IMR-90 (cell line): ENCODE data around the gene TRIP4. TPM values are rescaled to one million over a fixed set of nuclear protein-coding genes. Genes with fewer than 3 reads are reported as not detected.

Experiments
- ATAC-seq: fragments of 200-7000 bp; cut with Tn5 transposase; 2 replicates; pipeline ENCODE4 v1.9.1; 2020; ENCODE audit warnings: low read depth, mild to moderate bottlenecking, moderate library complexity
- BruUV-seq: library from RNA; stranded (reverse); fragments of 400-500 nt; replicated peaks from 2 replicates; lab custom pipeline; 2021; lab: Mats Ljungman, UMichigan
- CTCF ChIA-PET: fragments of 300-600 bp; formaldehyde crosslinking; extraction: SDS; loops from one replicate; lab custom pipeline; 2021; ENCODE audit warnings: antibody characterized with exemption; lab: Yijun Ruan, JAX
- POLR2A ChIA-PET: fragments of 300-600 bp; sonication (Branson Sonifier 250); formaldehyde crosslinking; loops from one replicate; lab custom pipeline; 2022; ENCODE audit warnings: antibody characterized with exemption; ENCODE audit not compliant: unreplicated experiment; lab: Charles Lee
- DNase-seq: peaks from one replicate; pipeline ENCODE4 v3.0.0; 2013
- H2AFZ ChIP-seq: replicated peaks from 2 replicates; pipeline ENCODE3; 2013; ENCODE audit warnings: low read length, mild to moderate bottlenecking; ENCODE audit not compliant: poor library complexity
- H2AK5ac ChIP-seq: 2 replicates; pipeline ENCODE4 v1.6.1; 2013; ENCODE audit warnings: low read depth, low read length, inconsistent platforms
- H2AK9ac ChIP-seq: replicated peaks from 2 replicates; pipeline ENCODE3; 2013; ENCODE audit warnings: mild to moderate bottlenecking, low read depth, low read length, moderate library complexity; ENCODE audit not compliant: poor library complexity
- H2BK120ac ChIP-seq: 2 replicates; pipeline ENCODE4 v1.6.1; 2013; ENCODE audit warnings: low read depth, low read length, inconsistent platforms
- H2BK15ac ChIP-seq: 3 replicates; pipeline ENCODE4 v1.6.1; 2013; ENCODE audit warnings: low read depth, low read length, inconsistent platforms
- H2BK20ac ChIP-seq: 2 replicates; pipeline ENCODE4 v1.6.1; 2013; ENCODE audit warnings: low read depth, mild to moderate bottlenecking, inconsistent platforms, low read length, moderate library complexity
- H2BK5ac ChIP-seq: 2 replicates; pipeline ENCODE4 v1.6.1; 2013; ENCODE audit warnings: mild to moderate bottlenecking, low read depth, low read length, inconsistent platforms; ENCODE audit not compliant: poor library complexity, severe bottlenecking
- H3K14ac ChIP-seq: replicated peaks from 2 replicates; pipeline ENCODE4 v1.6.1; 2013; ENCODE audit warnings: low read depth, low read length, inconsistent platforms
- H3K18ac ChIP-seq: 2 replicates; pipeline ENCODE4 v1.6.1; 2013; ENCODE audit warnings: low read depth, low read length, control low read depth
- H3K23ac ChIP-seq: 2 replicates; pipeline ENCODE4 v1.6.1; 2013; ENCODE audit warnings: low read depth, low read length, inconsistent platforms
- H3K27ac ChIP-seq: 2 replicates; pipeline ENCODE4 v1.5.1; 2013; ENCODE audit warnings: mild to moderate bottlenecking, control low read depth, low read length; ENCODE audit not compliant: insufficient read depth
- H3K27me3 ChIP-seq: 2 replicates; pipeline ENCODE4 v1.6.1; 2013; ENCODE audit warnings: low read length; ENCODE audit not compliant: control insufficient read depth, insufficient read depth
- H3K36me3 ChIP-seq: 2 replicates; pipeline ENCODE4 v1.6.1; 2013; ENCODE audit warnings: low read length, mixed read lengths; ENCODE audit not compliant: control insufficient read depth, insufficient read depth
- H3K4ac ChIP-seq: 2 replicates; pipeline ENCODE4 v1.6.1; 2013; ENCODE audit warnings: low read depth, low read length, inconsistent platforms
- H3K4me1 ChIP-seq: 2 replicates; pipeline ENCODE4 v1.6.1; 2013; ENCODE audit warnings: low read length, mixed read lengths; ENCODE audit not compliant: control insufficient read depth, insufficient read depth
- H3K4me2 ChIP-seq: 2 replicates; pipeline ENCODE4 v1.6.1; 2013; ENCODE audit warnings: low read depth, mild to moderate bottlenecking, control low read depth, low read length, moderate library complexity
- H3K4me3 ChIP-seq: 2 replicates; pipeline ENCODE4 v1.5.1; 2013; ENCODE audit warnings: low read depth, mild to moderate bottlenecking, control low read depth, low read length, moderate library complexity; ENCODE audit not compliant: insufficient read depth
- H3K56ac ChIP-seq: 2 replicates; pipeline ENCODE4 v1.6.1; 2013; ENCODE audit warnings: low read length, inconsistent platforms; ENCODE audit not compliant: insufficient read depth; ENCODE audit errors: extremely low read depth
- H3K79me1 ChIP-seq, 2 experiments: 2 replicates each; pipeline ENCODE4 v1.6.1; 2013; ENCODE audit warnings: low read length in 2 of 2, inconsistent platforms in 1 of 2, low read depth in 1 of 2
- H3K9ac ChIP-seq: 2 replicates; pipeline ENCODE4 v1.6.1; 2013; ENCODE audit warnings: low read depth, low read length, control low read depth
- H3K9me1 ChIP-seq: 2 replicates; pipeline ENCODE4 v1.6.1; 2013; ENCODE audit warnings: low read length, inconsistent platforms; ENCODE audit not compliant: insufficient read depth
- H3K9me3 ChIP-seq: 2 replicates; pipeline ENCODE4 v1.6.1; 2013; ENCODE audit warnings: low read length; ENCODE audit not compliant: control insufficient read depth, insufficient read depth
- H4K20me1 ChIP-seq: 2 replicates; pipeline ENCODE4 v1.6.1; 2013; ENCODE audit warnings: low read length, inconsistent platforms; ENCODE audit not compliant: insufficient read depth
- H4K5ac ChIP-seq: 2 replicates; pipeline ENCODE4 v1.6.1; 2013; ENCODE audit warnings: mild to moderate bottlenecking, low read depth, low read length, control low read depth
- H4K8ac ChIP-seq, 2 experiments: 2 replicates each; pipeline ENCODE4 v1.6.1; 2013; ENCODE audit warnings: low read depth in 2 of 2, low read length in 2 of 2, control low read depth in 1 of 2, inconsistent platforms in 1 of 2
- H4K91ac ChIP-seq: 2 replicates; pipeline ENCODE4 v1.6.1; 2013; ENCODE audit warnings: low read depth, low read length, inconsistent platforms; ENCODE audit not compliant: insufficient read depth
- BHLHE40 ChIP-seq: fragments of 150-350 bp; IDR thresholded peaks from 2 replicates; pipeline ENCODE4 v1.6.1; 2016; ENCODE audit warnings: mild to moderate bottlenecking, low read depth, low read length
- CHD1 ChIP-seq: IDR thresholded peaks from 2 replicates; pipeline ENCODE4 v1.6.1; 2012; ENCODE audit warnings: low read depth, low read length, improper control_type of control experiment
- MAZ ChIP-seq: IDR thresholded peaks from 2 replicates; pipeline ENCODE4 v1.6.1; 2012; ENCODE audit warnings: low read depth, mild to moderate bottlenecking, low read length, improper control_type of control experiment, moderate library complexity, borderline replicate concordance
- MXI1 ChIP-seq: IDR thresholded peaks from 2 replicates; pipeline ENCODE4 v1.6.1; 2012; ENCODE audit warnings: low read depth, mild to moderate bottlenecking, low read length, moderate library complexity, borderline replicate concordance
- NFE2L2 ChIP-seq: fragments of 150-350 bp; IDR thresholded peaks from 2 replicates; pipeline ENCODE4 v1.6.1; 2016; ENCODE audit warnings: low read depth, mild to moderate bottlenecking, low read length
- POLR2A ChIP-seq: IDR thresholded peaks from 2 replicates; pipeline ENCODE4 v1.6.1; 2012; ENCODE audit warnings: mild to moderate bottlenecking, low read depth, low read length
- RAD21 ChIP-seq: IDR thresholded peaks from 2 replicates; pipeline ENCODE4 v1.6.1; 2012; ENCODE audit warnings: low read length, improper control_type of control experiment
- RFX5 ChIP-seq: IDR thresholded peaks from 2 replicates; pipeline ENCODE4 v1.8.0; 2012; ENCODE audit warnings: low read depth, mild to moderate bottlenecking, low read length, moderate library complexity
- SMC3 ChIP-seq: fragments of 150-350 bp; IDR thresholded peaks from 2 replicates; pipeline ENCODE4 v1.6.1; 2016; ENCODE audit warnings: low read depth, mild to moderate bottlenecking, antibody characterized with exemption, low read length, moderate library complexity
- WGBS, 2 experiments: methylation state at CpG; one replicate each; pipeline versions ENCODE4 v1.1.5 to v1.1.7; 2013; ENCODE audit warnings: missing lambda C conversion rate in 2 of 2; ENCODE audit not compliant: insufficient read length in 1 of 2; ENCODE audit errors: extremely low coverage in 2 of 2; 5-methylcytosine and 5-hydroxymethylcytosine counted together
- dilution Hi-C: fragments of 300-500 bp; cut with HindIII; formaldehyde crosslinking; loops from one replicate; pipeline ENCODE4 v1.14.3; 2018; ENCODE audit warnings: low sequenced_read_pairs; ENCODE audit not compliant: unreplicated experiment
- in situ Hi-C: fragments of 300-500 bp; cut with MboI; formaldehyde crosslinking; loops from 3 replicates; pipeline ENCODE4 v1.14.3; 2019; ENCODE audit warnings: low sequenced_read_pairs, inconsistent platforms, mixed read lengths
- intact Hi-C: fragments of 100-400 bp; cut with micrococcal nuclease; formaldehyde crosslinking; loops from 2 replicates; pipeline ENCODE4 v1.10.0; 2022
- polyA plus RNA-seq, 3 experiments: library from polyadenylated mRNA; depleted of rRNA; stranded (reverse); fragments of >200 nt; gene quantifications; 2 replicates each; pipeline ENCODE4 v1.2.3, GENCODE V29; 2012; ENCODE audit warnings: low replicate concordance in 1 of 3
- total RNA-seq: library from RNA; depleted of rRNA; stranded (reverse); fragments of >200 nt; gene quantifications from 2 replicates; pipeline ENCODE4 v1.2.3, GENCODE V29; 2012
- TF ChIP-seq, protein P1 (sequence below): fragments of 150-350 bp; IDR thresholded peaks from 2 replicates; pipeline ENCODE4 v1.6.1; 2016; ENCODE audit warnings: low read depth, mild to moderate bottlenecking, low read length, moderate library complexity, borderline replicate concordance
- TF ChIP-seq, protein P2 (sequence below): conservative IDR thresholded peaks from 2 replicates; pipeline ENCODE4 v1.5.1; 2012; ENCODE audit warnings: mild to moderate bottlenecking, low read depth, low read length, improper control_type of control experiment

Gene TRIP4
- total and polyA plus RNA-seq, 2 of the 4 experiments (the other 2 are of a cell fraction) = 13.1 to 19.4 TPM

DNA sequence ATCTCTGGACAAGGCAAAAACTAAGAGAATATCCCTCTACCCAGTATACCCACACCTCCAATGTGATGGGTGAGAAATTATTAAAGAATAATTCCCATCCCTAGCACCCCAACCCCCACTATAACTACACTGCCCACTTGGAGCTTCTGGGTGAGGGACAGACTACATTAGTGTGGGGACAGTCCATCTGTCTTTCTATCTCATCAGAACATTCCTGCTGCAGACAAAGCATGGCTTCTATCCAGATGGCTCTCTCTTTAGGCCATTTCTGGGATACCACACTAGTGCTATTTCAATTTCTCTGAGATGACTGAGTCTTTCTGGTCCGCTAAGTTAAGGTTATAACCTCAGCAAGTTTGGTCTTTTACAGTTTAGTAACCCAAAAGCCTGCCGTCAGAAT lies 38.3 kb upstream of the TRIP4 start:
- no peak overlapping the region for H2BK5ac ChIP-seq
- H4K20me1 ChIP-seq = peaks cover 8% of the 10 kb centered on the region; the same call in 1 of the 2 replicates
- no peaks in the 10 kb centered on the region for H3K9me3 ChIP-seq
- in situ Hi-C loops (no loop called here), dilution Hi-C loops (no loop called here), intact Hi-C loops (loop anchor here (5.0 to 10.0 kb wide), 2 partner anchors 37 to 65 kb away; no protein-coding TSS in a partner anchor)
- H4K5ac ChIP-seq = no peak overlapping the region
- H3K4me3 ChIP-seq = no peak overlapping the region
- no peaks in the 10 kb centered on the region for H3K27me3 ChIP-seq
- no peak overlapping the region for H2BK20ac ChIP-seq
- BruUV-seq = no TSS peak
- no peak overlapping the region for H3K56ac ChIP-seq
- TF ChIP-seq POLR2A (no peak), CHD1 (no peak), NFE2L2 (no peak), MXI1 (no peak), SMC3 (no peak), MAZ (no peak), RFX5 (no peak), RAD21 (no peak), BHLHE40 (no peak)
- TF ChIP-seq, protein P1, sequence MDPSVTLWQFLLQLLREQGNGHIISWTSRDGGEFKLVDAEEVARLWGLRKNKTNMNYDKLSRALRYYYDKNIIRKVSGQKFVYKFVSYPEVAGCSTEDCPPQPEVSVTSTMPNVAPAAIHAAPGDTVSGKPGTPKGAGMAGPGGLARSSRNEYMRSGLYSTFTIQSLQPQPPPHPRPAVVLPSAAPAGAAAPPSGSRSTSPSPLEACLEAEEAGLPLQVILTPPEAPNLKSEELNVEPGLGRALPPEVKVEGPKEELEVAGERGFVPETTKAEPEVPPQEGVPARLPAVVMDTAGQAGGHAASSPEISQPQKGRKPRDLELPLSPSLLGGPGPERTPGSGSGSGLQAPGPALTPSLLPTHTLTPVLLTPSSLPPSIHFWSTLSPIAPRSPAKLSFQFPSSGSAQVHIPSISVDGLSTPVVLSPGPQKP = no peak
- TF ChIP-seq, protein P2, sequence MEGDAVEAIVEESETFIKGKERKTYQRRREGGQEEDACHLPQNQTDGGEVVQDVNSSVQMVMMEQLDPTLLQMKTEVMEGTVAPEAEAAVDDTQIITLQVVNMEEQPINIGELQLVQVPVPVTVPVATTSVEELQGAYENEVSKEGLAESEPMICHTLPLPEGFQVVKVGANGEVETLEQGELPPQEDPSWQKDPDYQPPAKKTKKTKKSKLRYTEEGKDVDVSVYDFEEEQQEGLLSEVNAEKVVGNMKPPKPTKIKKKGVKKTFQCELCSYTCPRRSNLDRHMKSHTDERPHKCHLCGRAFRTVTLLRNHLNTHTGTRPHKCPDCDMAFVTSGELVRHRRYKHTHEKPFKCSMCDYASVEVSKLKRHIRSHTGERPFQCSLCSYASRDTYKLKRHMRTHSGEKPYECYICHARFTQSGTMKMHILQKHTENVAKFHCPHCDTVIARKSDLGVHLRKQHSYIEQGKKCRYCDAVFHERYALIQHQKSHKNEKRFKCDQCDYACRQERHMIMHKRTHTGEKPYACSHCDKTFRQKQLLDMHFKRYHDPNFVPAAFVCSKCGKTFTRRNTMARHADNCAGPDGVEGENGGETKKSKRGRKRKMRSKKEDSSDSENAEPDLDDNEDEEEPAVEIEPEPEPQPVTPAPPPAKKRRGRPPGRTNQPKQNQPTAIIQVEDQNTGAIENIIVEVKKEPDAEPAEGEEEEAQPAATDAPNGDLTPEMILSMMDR = no peak
- H3K36me3 ChIP-seq = peaks cover 4% of the 10 kb centered on the region; the same call in 1 of the 2 replicates
- peaks cover 4% of the 10 kb centered on the region; the same call in 1 of the 2 replicates for H3K9me1 ChIP-seq
- DNase-seq (no peak), ATAC-seq (no peak)
- H3K27ac ChIP-seq = no peak overlapping the region
- ChIA-PET POLR2A (no interaction called here), CTCF (no interaction called here)
- peaks cover 6 to 46% of the 10 kb centered on the region in 2 experiments; a peak in 3 of 4 replicates for H3K79me1 ChIP-seq
- no peak overlapping the region for H4K91ac ChIP-seq
- H2AK5ac ChIP-seq = no peak overlapping the region
- H3K23ac ChIP-seq = no peak overlapping the region
- H3K14ac ChIP-seq = no peak overlapping the region
- H3K18ac ChIP-seq = no peak overlapping the region
- no peak overlapping the region for H4K8ac ChIP-seq
- no peak overlapping the region for H2BK15ac ChIP-seq
- no peak overlapping the region for H3K9ac ChIP-seq
- H3K4me1 ChIP-seq = peaks cover 7% of the 10 kb centered on the region
- no peak overlapping the region for H2AK9ac ChIP-seq
- H2BK120ac ChIP-seq = no peak overlapping the region
- WGBS, 2 experiments = 100% methylated on average over 1 of the region's 2 CpGs; no CpG with 5 or more reads in 1 of the 2 experiments
- H2AFZ ChIP-seq = no peak overlapping the region
- no peak overlapping the region for H3K4me2 ChIP-seq
- no peak overlapping the region for H3K4ac ChIP-seq
